Right lobe of liver (tissue), 6 donors: Measurements from ENCODE around the gene PRSS27. TPM values are rescaled to one million over a fixed set of nuclear protein-coding genes. Genes with fewer than 3 reads are reported as not detected.
"Not testable (repeated sequence)": the region's sequence is repeated elsewhere in the genome, so short reads cannot be mapped to it uniquely, and the experiment has no call there.

Experiments used
- ATAC-seq, 4 donors: fragments of 200-7000 bp; cut with Tn5 transposase; one replicate each; pipeline ENCODE4 v1.9.1; 2020; ENCODE audit warnings: mild to moderate bottlenecking in 4 of 4, moderate library complexity in 4 of 4
- DNase-seq, 3 donors: peaks; one replicate each; pipeline ENCODE4 v3.0.0-alpha.2; 2020
- H3K27ac ChIP-seq, 3 donors: fragments of 200-600 bp; one replicate each; pipeline ENCODE4 v1.8.0; 2022
- H3K27me3 ChIP-seq, 2 donors: fragments of 200-600 bp; one replicate each; pipeline ENCODE4 v1.8.0; 2022
- H3K36me3 ChIP-seq, 4 donors: fragments of 200-600 bp; sonication (generic) in 1 of 4; one replicate each; pipeline versions ENCODE4 v1.5.1 to v1.8.0; 2017 to 2022; ENCODE audit warnings: control low read depth in 1 of 4
- H3K4me1 ChIP-seq, 4 donors: fragments of 200-600 bp; sonication (generic) in 1 of 4; one replicate each; pipeline versions ENCODE4 v1.5.1 to v1.8.0; 2017 to 2022; ENCODE audit warnings: control low read depth in 1 of 4
- H3K4me3 ChIP-seq, 3 donors: fragments of 200-600 bp; one replicate each; pipeline ENCODE4 v1.8.0; 2022
- H3K9me3 ChIP-seq, 4 donors: fragments of 200-600 bp; sonication (generic) in 1 of 4; one replicate each; pipeline versions ENCODE4 v1.5.1 to v1.8.0; 2017 to 2022; ENCODE audit warnings: control low read depth in 1 of 4
- POLR2A ChIP-seq: fragments of 450-650 bp; IDR thresholded peaks from one replicate; pipeline ENCODE4 v1.6.1; 2017; ENCODE audit warnings: antibody characterized with exemption, mild to moderate bottlenecking
- WGBS: methylation state at CpG from one replicate; pipeline ENCODE4 v1.1.6; 2018; ENCODE audit warnings: low coverage, low lambda C conversion rate; ENCODE audit not compliant: insufficient coverage; ENCODE audit errors: missing lambda C conversion rate; 5-methylcytosine and 5-hydroxymethylcytosine counted together
- intact Hi-C, 2 donors: fragments of 100-400 bp; cut with DNase I; formaldehyde crosslinking; loops; one replicate each; pipeline versions ENCODE4 v1.11.2 to v1.14.1; 2022
- total RNA-seq, 6 experiments: library from RNA; depleted of rRNA in 2 of 6; stranded (reverse); fragments of >200 nt in 2 of 6; fragmentation: NEBNext Ultra II Directional in 3 of 6; extraction: Animal tissue kit (Norgen Biotek cat#: 25700) in 3 of 6; gene quantifications; one replicate each; pipeline versions ENCODE4 v1.1.0 to v1.2.4, GENCODE V29; 2016 to 2023
- TF ChIP-seq, protein P1 (sequence below), 4 donors: fragments of 200-600 bp in 3 of 4; fragments of 450-650 bp in 1 of 4; IDR thresholded peaks; one replicate each; pipeline versions ENCODE4 v1.5.1 to v1.8.0; 2016 to 2022; ENCODE audit warnings: antibody characterized with exemption in 4 of 4, mild to moderate bottlenecking in 2 of 4
- donor health status: DM: no; HTN: yes; CAD: no.
- donor health status: DM: no; HTN: no; CAD: no.
- donor health status: DM: no; HTN: no; CAD: no.
- donor health status: DM: no; HTN: yes; CAD: no.
- donor health status: DM: no; HTN: yes; CAD: no.

PRSS27 gene
- total RNA-seq, 6 experiments from 2014 or later = 0.13 to 0.98 (median 0.49) TPM; not detected in 2

- 66% methylated on average over 6 of the region's 7 CpGs for WGBS
Measured at GRCh38 chr16:2675021-2675420, 45.0 kb downstream of the PRSS27 start.

DNA sequence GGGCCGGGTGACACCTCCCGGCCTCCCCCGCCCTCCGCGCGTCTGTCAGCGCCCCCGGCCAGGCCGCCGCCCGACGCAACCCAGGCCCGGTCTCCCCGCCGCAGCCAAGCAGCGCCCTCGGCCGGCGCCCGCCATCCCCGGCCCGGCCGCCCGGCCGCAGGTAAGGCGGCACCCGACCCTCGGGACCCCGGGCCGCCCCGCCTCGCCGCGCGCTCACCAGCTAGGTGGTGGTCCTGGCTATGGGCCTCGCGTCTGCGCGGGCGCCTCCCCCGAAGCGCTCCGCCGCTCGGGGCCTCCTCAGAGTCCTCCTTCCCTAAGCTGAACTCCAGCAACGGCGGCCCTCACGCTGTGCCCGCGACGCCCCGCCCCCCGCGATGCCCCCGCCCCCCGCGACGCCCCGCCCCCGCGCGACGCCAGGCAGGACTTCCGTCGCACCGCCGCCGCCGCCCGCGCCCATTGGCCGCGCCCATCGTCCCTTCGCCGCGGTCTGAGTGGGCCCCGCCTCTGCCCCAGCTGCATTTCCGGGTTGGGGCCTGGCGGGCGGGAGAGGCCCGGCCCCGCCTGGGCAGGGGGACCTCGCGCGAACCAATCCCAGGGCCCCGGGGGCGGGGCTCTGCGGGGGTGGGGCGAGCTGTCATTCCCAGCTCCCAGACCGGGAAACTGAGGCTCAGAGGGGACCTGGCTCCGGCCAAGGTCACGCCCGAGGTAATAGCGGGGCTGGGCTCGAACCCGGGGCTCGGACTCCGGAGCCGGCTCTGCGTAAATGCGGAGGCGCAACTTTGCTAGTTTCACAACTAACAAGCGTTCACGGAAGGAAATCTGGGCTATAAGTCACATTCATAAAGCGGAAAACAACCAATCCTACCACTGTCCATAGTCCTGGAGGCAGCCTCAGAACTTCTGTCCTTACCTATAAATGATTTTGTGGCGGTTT, 46.7 kb downstream of the PRSS27 start:
- Histone ChIP-seq H3K9me3 (no peaks in the 10 kb centered on the region), H3K4me1 (peaks cover 0 to 17% (median 6%) of the 10 kb centered on the region in 4 donors), H3K27ac (peak overlapping the region; percentile 39 to 61 (median 48)), H3K4me3 (peak overlapping the region; percentile 50 to 73 (median 68)), H3K36me3 (peaks cover 0 to 4% (median 0%) of the 10 kb centered on the region in 4 donors), H3K27me3 (no peaks in the 10 kb centered on the region)
- peak; percentile 97 to 98 (median 98) for DNase-seq
- intact Hi-C loops = no loop called here
- WGBS = under 1% methylated on average over 17 of the region's 107 CpGs
- ATAC-seq = peak; percentile 95 to 98 (median 97)
- peak; percentile 80 for TF ChIP-seq POLR2A
- TF ChIP-seq, protein P1, sequence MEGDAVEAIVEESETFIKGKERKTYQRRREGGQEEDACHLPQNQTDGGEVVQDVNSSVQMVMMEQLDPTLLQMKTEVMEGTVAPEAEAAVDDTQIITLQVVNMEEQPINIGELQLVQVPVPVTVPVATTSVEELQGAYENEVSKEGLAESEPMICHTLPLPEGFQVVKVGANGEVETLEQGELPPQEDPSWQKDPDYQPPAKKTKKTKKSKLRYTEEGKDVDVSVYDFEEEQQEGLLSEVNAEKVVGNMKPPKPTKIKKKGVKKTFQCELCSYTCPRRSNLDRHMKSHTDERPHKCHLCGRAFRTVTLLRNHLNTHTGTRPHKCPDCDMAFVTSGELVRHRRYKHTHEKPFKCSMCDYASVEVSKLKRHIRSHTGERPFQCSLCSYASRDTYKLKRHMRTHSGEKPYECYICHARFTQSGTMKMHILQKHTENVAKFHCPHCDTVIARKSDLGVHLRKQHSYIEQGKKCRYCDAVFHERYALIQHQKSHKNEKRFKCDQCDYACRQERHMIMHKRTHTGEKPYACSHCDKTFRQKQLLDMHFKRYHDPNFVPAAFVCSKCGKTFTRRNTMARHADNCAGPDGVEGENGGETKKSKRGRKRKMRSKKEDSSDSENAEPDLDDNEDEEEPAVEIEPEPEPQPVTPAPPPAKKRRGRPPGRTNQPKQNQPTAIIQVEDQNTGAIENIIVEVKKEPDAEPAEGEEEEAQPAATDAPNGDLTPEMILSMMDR (IDR thresholded peaks at IDR 0.05) = no peak

More at GRCh38 chr16:2675021-2675420, 45.0 kb downstream of the PRSS27 start:
- intact Hi-C loops = no loop called here
- peaks cover 0 to 14% (median 6%) of the 10 kb centered on the region in 4 donors for H3K4me1 ChIP-seq
- no peaks in the 10 kb centered on the region for H3K36me3 ChIP-seq
- TF ChIP-seq, protein P1 (IDR thresholded peaks at IDR 0.05) = no peak
- no peak for TF ChIP-seq POLR2A
- H3K27me3 ChIP-seq = no peaks in the 10 kb centered on the region
- ATAC-seq (no peak), DNase-seq (no peak)
- no peak overlapping the region for H3K4me3 ChIP-seq
- H3K27ac ChIP-seq = no peak overlapping the region
- H3K9me3 ChIP-seq = no peaks in the 10 kb centered on the region

DNA sequence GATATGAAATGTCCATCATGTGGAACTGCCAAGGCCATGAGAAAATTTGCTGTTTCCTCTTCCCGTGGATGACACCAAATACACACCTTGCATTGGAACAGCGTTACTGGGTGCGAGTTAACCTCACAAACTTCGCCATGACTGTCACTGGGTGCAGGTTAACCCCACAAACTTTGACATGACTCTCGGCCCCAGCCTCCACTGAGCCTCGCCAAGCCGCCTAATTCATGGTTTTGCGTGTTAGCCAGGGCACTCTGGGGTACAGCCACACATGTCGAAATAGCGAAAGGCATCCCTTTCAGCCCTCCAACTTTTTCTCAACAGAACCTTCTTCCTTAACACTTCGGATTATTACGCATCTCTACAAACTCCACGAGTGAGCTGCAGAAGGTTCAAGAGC, 48.3 kb downstream of the PRSS27 start:
- H3K27me3 ChIP-seq = no peaks in the 10 kb centered on the region
- ATAC-seq (no peak), DNase-seq (no peak)
- peaks cover 0 to 11% (median 2%) of the 10 kb centered on the region in 4 donors for H3K36me3 ChIP-seq
- TF ChIP-seq, protein P1 (IDR thresholded peaks at IDR 0.05) = no peak
- TF ChIP-seq POLR2A = no peak
- intact Hi-C loops = no loop called here
- H3K4me1 ChIP-seq = peaks cover 0 to 17% (median 6%) of the 10 kb centered on the region in 4 donors
- no peaks in the 10 kb centered on the region for H3K9me3 ChIP-seq
- no peak overlapping the region for H3K27ac ChIP-seq
- WGBS = 63% methylated on average over 11 of the region's 13 CpGs
- H3K4me3 ChIP-seq = no peak overlapping the region

DNA sequence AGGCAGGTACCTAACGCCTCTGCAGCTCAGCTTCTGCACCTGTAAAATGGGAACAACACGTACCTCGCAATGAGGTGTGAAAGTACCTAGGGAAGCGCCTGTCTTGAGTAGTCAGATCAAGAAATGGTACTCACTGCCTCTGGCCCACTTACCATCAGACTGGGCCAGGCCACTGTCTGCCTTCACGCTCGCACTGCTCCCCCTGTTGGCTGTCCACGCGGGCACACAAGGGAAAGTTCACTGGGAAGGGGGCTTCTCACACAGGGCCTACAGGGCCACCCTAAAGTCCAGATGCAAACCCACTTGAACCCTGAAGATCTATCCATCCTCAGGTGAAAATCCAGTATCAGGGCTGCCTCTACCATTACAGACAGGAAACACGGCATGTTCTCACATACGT, 48.8 kb downstream of the PRSS27 start:
- ATAC-seq, H3K4me3 ChIP-seq, H3K27me3 ChIP-seq, H3K9me3 ChIP-seq, intact Hi-C loops, H3K27ac ChIP-seq, DNase-seq: not testable (repeated sequence)
- H3K36me3 ChIP-seq = peaks cover 0 to 11% (median 2%) of the 10 kb centered on the region in 4 donors
- 38% methylated on average over 4 of the region's 10 CpGs for WGBS
- TF ChIP-seq, protein P1 (IDR thresholded peaks at IDR 0.05) = peak in 3 of 4 donors; percentile 27 to 33 (median 31)
- peaks cover 0 to 17% (median 6%) of the 10 kb centered on the region in 4 donors for H3K4me1 ChIP-seq
